HepG2 (cell line): ENCODE measurements around the gene NOPCHAP1. TPM values are rescaled to one million over a fixed set of nuclear protein-coding genes. Genes with fewer than 3 reads are reported as not detected.
"Not testable (repeated sequence)": the region's sequence is repeated elsewhere in the genome, so short reads cannot be mapped to it uniquely, and the experiment has no call there.

ENCODE experiments used
- ATAC-seq: fragments of 200-7000 bp; cut with Tn5 transposase; 3 replicates; pipeline ENCODE4 v1.9.1; 2020; ENCODE audit warnings: mild to moderate bottlenecking, moderate library complexity
- BruUV-seq: library from RNA; stranded (reverse); fragments of 400-500 nt; replicated peaks from 2 replicates; lab custom pipeline; 2021; lab: Mats Ljungman, UMichigan
- CTCF ChIA-PET: fragments of 300-600 bp; formaldehyde crosslinking; extraction: SDS; loops from one replicate; lab custom pipeline; 2021; ENCODE audit warnings: low total read pairs, inconsistent platforms, low intra/inter-chr PET ratio; lab: Yijun Ruan, JAX
- POLR2A ChIA-PET: fragments of 350-600 bp; sonication (Branson Sonifier 250); formaldehyde crosslinking; loops from one replicate; lab custom pipeline; 2020; ENCODE audit warnings: antibody characterized with exemption, inconsistent platforms; lab: Yijun Ruan, JAX
- DNase-seq: peaks from one replicate; pipeline ENCODE4 v3.0.0-alpha.2; 2015; ENCODE audit warnings: low spot score
- FAIRE-seq: peaks from 3 replicates; lab custom pipeline; 2011; peaks lifted over from hg19 to GRCh38; lab: Jason Lieb, UNC
- H2AFZ ChIP-seq: one replicate; pipeline ENCODE4 v1.6.1; 2011; ENCODE audit warnings: low read length, inconsistent platforms
- H3K27ac ChIP-seq: fragments of 300-600 bp; 3 replicates; pipeline ENCODE4 v1.8.0; 2011; ENCODE audit warnings: mixed run types, mild to moderate bottlenecking, mixed read lengths, low read length, inconsistent platforms; ENCODE audit not compliant: insufficient read depth; ENCODE audit errors: extremely low read length
- H3K27me3 ChIP-seq, 2 experiments: fragments of 200-600 bp in 1 of 2; 2 replicates in 1 of 2; 3 replicates in 1 of 2; pipeline versions ENCODE4 v1.6.0 to v1.8.0; 2011; ENCODE audit warnings: low read length in 2 of 2, mild to moderate bottlenecking in 2 of 2, moderate library complexity in 2 of 2, inconsistent platforms in 1 of 2; ENCODE audit not compliant: insufficient read depth in 2 of 2, control insufficient read depth in 1 of 2
- H3K36me3 ChIP-seq, 2 experiments: fragments of 200-600 bp in 1 of 2; replicated peaks in 1 of 2; 2 replicates in 1 of 2; 3 replicates in 1 of 2; pipeline versions ENCODE4 v1.5.1 to v1.8.0; 2011; ENCODE audit warnings: low read length in 2 of 2, inconsistent platforms in 1 of 2; ENCODE audit not compliant: insufficient read depth in 2 of 2, control insufficient read depth in 1 of 2
- H3K4me1 ChIP-seq: 2 replicates; pipeline ENCODE4 v1.5.1; 2012; ENCODE audit warnings: low read length, inconsistent platforms; ENCODE audit not compliant: insufficient read depth
- H3K4me2 ChIP-seq: 2 replicates; pipeline ENCODE4 v1.6.0; 2011; ENCODE audit warnings: low read depth, low read length, inconsistent platforms
- H3K4me3 ChIP-seq, 3 experiments: fragments of 200-600 bp in 1 of 3; sonication (generic), shearing (Covaris generic) in 1 of 3; replicated peaks in 1 of 3; 2 replicates each; pipeline ENCODE4 v1.5.1; 2011 to 2016; ENCODE audit warnings: low read length in 3 of 3, inconsistent platforms in 2 of 3, low read depth in 2 of 3, mild to moderate bottlenecking in 2 of 3, control low read depth in 1 of 3, mixed read lengths in 1 of 3; ENCODE audit not compliant: insufficient read depth in 1 of 3
- H3K79me2 ChIP-seq: one replicate; pipeline ENCODE4 v1.6.1; 2011; ENCODE audit warnings: low read length, inconsistent platforms; ENCODE audit not compliant: insufficient read depth
- H3K9ac ChIP-seq: 2 replicates; pipeline ENCODE4 v1.6.0; 2011; ENCODE audit warnings: mild to moderate bottlenecking, low read depth, low read length, inconsistent platforms; ENCODE audit not compliant: insufficient read depth
- H3K9me3 ChIP-seq: 2 replicates; pipeline ENCODE4 v1.5.1; 2012; ENCODE audit warnings: mild to moderate bottlenecking, low read length
- H4K20me1 ChIP-seq: 2 replicates; pipeline ENCODE4 v1.6.0; 2011; ENCODE audit warnings: inconsistent platforms, mild to moderate bottlenecking, low read length, moderate library complexity; ENCODE audit not compliant: insufficient read depth
- HOXA9 ChIP-seq: sonication (generic); formaldehyde crosslinking; IDR thresholded peaks from 2 replicates; pipeline ENCODE4 v1.8.1; 2022; ENCODE audit warnings: missing genetic modification reagents, mild to moderate bottlenecking, moderate library complexity, borderline replicate concordance
- NR0B2 ChIP-seq: sonication (generic); formaldehyde crosslinking; IDR thresholded peaks from 2 replicates; pipeline ENCODE4 v1.4.0; 2020; ENCODE audit warnings: mild to moderate bottlenecking, missing genetic modification reagents
- RBM39 ChIP-seq: fragments of 200-400 bp; formaldehyde crosslinking; IDR thresholded peaks from one replicate; pipeline ENCODE4 v1.6.1; 2018; ENCODE audit warnings: antibody characterized with exemption, mild to moderate bottlenecking, low read depth, low read length; ENCODE audit not compliant: poor library complexity, severe bottlenecking
- ZBTB14 ChIP-seq: sonication (generic); formaldehyde crosslinking; IDR thresholded peaks from 2 replicates; pipeline ENCODE4 v1.4.0; 2020; ENCODE audit warnings: missing genetic modification reagents
- ZBTB7A ChIP-seq: sonication (generic); formaldehyde crosslinking; IDR thresholded peaks from 2 replicates; pipeline ENCODE4 v1.8.0; 2022; ENCODE audit warnings: mild to moderate bottlenecking, missing genetic modification reagents
- ZNF33B ChIP-seq: sonication (generic); formaldehyde crosslinking; IDR thresholded peaks from 2 replicates; pipeline ENCODE4 v1.5.1; 2020; ENCODE audit warnings: mild to moderate bottlenecking, missing genetic modification reagents
- ZNF564 ChIP-seq: sonication (generic); formaldehyde crosslinking; IDR thresholded peaks from 2 replicates; pipeline ENCODE4 v1.8.1; 2023; ENCODE audit warnings: mild to moderate bottlenecking, missing genetic modification reagents
- WGBS: methylation state at CpG from one replicate; pipeline ENCODE4 v1.1.6; 2017; ENCODE audit warnings: low lambda C conversion rate; 5-methylcytosine and 5-hydroxymethylcytosine counted together
- in situ Hi-C: cut with HindIII; loops from 2 replicates; pipeline ENCODE4 v1.10.0; 2017; ENCODE audit warnings: low pct_unique_long_range_greater_than_20kb; ENCODE audit not compliant: extremely low pct_ligation_motif_present
- intact Hi-C: fragments of 100-400 bp; cut with micrococcal nuclease; formaldehyde crosslinking; loops from one replicate; pipeline ENCODE4 v1.10.0; 2022; ENCODE audit not compliant: unreplicated experiment
- polyA plus RNA-seq, 8 experiments: library from polyadenylated mRNA; depleted of rRNA in 3 of 8; stranded (reverse) in 7 of 8; unstranded in 1 of 8; fragments of >200 nt; fragmentation: Illumina TruSeq in 4 of 8; extraction: Trizol in 4 of 8; gene quantifications; 2 replicates each; pipeline versions ENCODE4 v1.2.1 to v1.2.3, GENCODE V29; 2011 to 2016; ENCODE audit warnings: low read depth in 4 of 8, missing spikeins in 1 of 8, mixed read lengths in 1 of 8; ENCODE audit not compliant: insufficient read depth in 1 of 8
- total RNA-seq, 5 experiments: library from RNA; depleted of rRNA; stranded (reverse); fragments of >200 nt; fragmentation: Illumina TruSeq; extraction: Trizol; gene quantifications; 2 replicates each; pipeline ENCODE4 v1.2.3, GENCODE V29; 2016; ENCODE audit warnings: low read depth in 1 of 5

NOPCHAP1 gene
- total and polyA plus RNA-seq, 2 of the 13 experiments (the other 11 are each of a cell fraction or from before 2014, with no cell fraction given) = 5.7 to 38.1 TPM

GRCh38 chr12:104941454-104941853, 44.7 kb upstream of the NOPCHAP1 start (continued):
- TF ChIP-seq ZBTB14 (CRISPR knock-in tag) (no peak), ZNF33B (no peak)

- POLR2A ChIA-PET = no interaction called here
- CTCF ChIA-PET = no interaction called here
- TF ChIP-seq NR0B2 (CRISPR knock-in tag) (no peak), ZNF564 (no peak), HOXA9 (CRISPR knock-in tag) (no peak), RBM39 (no peak), ZBTB7A (CRISPR knock-in tag) (no peak)
Measured at GRCh38 chr12:104942075-104942474, 44.0 kb upstream of the NOPCHAP1 start.

GRCh38 chr12:104943401-104943800, 42.7 kb upstream of the NOPCHAP1 start:
- ATAC-seq, H3K36me3 ChIP-seq, intact Hi-C loops, H2AFZ ChIP-seq, H3K4me2 ChIP-seq, H3K9me3 ChIP-seq, POLR2A ChIA-PET, BruUV-seq, CTCF ChIA-PET, in situ Hi-C loops, H3K9ac ChIP-seq, H3K79me2 ChIP-seq, DNase-seq, H4K20me1 ChIP-seq, FAIRE-seq, H3K27me3 ChIP-seq, H3K27ac ChIP-seq, H3K4me3 ChIP-seq: not testable (repeated sequence)
- H3K4me1 ChIP-seq = peaks cover 11% of the 10 kb centered on the region
- 90% methylated on average over 8 of the region's 8 CpGs for WGBS

More at GRCh38 chr12:104942075-104942474, 44.0 kb upstream of the NOPCHAP1 start:
- Histone ChIP-seq H3K4me3 (no peak overlapping the region), H3K27ac (no peak overlapping the region), H3K4me1 (peaks cover 12% of the 10 kb centered on the region), H3K79me2 (no peaks in the 10 kb centered on the region), H3K9ac (no peak overlapping the region), H2AFZ (no peak overlapping the region), H3K27me3 (no peaks in the 10 kb centered on the region), H3K4me2 (no peak overlapping the region), H4K20me1 (no peaks in the 10 kb centered on the region), H3K36me3 (no peaks in the 10 kb centered on the region), H3K9me3 (no peaks in the 10 kb centered on the region)
- in situ Hi-C loops (no loop called here), intact Hi-C loops (no loop called here)
- no peak for DNase-seq
- no TSS peak for BruUV-seq
- WGBS = 92% methylated on average over 4 of the region's 4 CpGs
- FAIRE-seq = no peak
- ATAC-seq = no peak
